NT2/D1 (cell line): ENCODE results near the gene AP2B1.

Source experiments
- YY1 ChIP-seq: IDR thresholded peaks from 2 replicates; pipeline ENCODE4 v1.6.1; 2011; ENCODE audit not compliant: insufficient read length, insufficient read depth
- ZNF274 ChIP-seq: IDR thresholded peaks from 2 replicates; pipeline ENCODE4 v1.6.1; 2011; ENCODE audit warnings: mild to moderate bottlenecking, low read depth, low read length

- no peak for TF ChIP-seq YY1
- no peak for TF ChIP-seq ZNF274
Measured at GRCh38 chr17:35693662-35694061, 106.5 kb downstream of the AP2B1 start.
